Tibial nerve (tissue), 4 donors: Measurements from ENCODE around the gene FAM124A.

Source experiments
- CTCF ChIP-seq, 5 experiments: fragments of 200-600 bp in 3 of 5; fragments of 450-650 bp in 2 of 5; sonication (generic) in 3 of 5; IDR thresholded peaks; one replicate each; pipeline ENCODE4 v1.5.1; 2016 to 2019; ENCODE audit warnings: antibody characterized with exemption in 5 of 5, mild to moderate bottlenecking in 3 of 5, moderate library complexity in 2 of 5
- EP300 ChIP-seq, 2 donors: sonication (generic); formaldehyde crosslinking; IDR thresholded peaks; one replicate each; pipeline ENCODE4 v1.6.1; 2017; ENCODE audit warnings: antibody characterized with exemption in 2 of 2, mild to moderate bottlenecking in 1 of 2

GRCh38 chr13:51240958-51241357 lies 18.8 kb downstream of the FAM124A start:
- TF ChIP-seq CTCF (IDR thresholded peaks at IDR 0.05) (no peak), EP300 (IDR thresholded peaks at IDR 0.05) (peak; percentile 19 to 47)
